Kidney epithelial cell (primary cell): ENCODE measurements around the gene PRKCB. TPM values are rescaled to one million over a fixed set of nuclear protein-coding genes. Genes with fewer than 3 reads are reported as not detected.
A peak's percentile ranks its signal among the peaks of the same experiment; 100 is the strongest.

Source experiments
- DNase-seq: peaks from one replicate; pipeline ENCODE4 v3.0.0-alpha.2; 2010; ENCODE audit warnings: low read depth
- H3K27me3 ChIP-seq: 2 replicates; pipeline ENCODE4 v1.6.0; 2011; ENCODE audit warnings: low read length; ENCODE audit not compliant: control insufficient read depth, insufficient read depth
- H3K36me3 ChIP-seq: 2 replicates; pipeline ENCODE4 v1.5.1; 2011; ENCODE audit warnings: low read length; ENCODE audit not compliant: control insufficient read depth, insufficient read depth
- H3K4me3 ChIP-seq: 2 replicates; pipeline ENCODE4 v1.5.1; 2011; ENCODE audit warnings: low read depth, mild to moderate bottlenecking, control low read depth, low read length
- total RNA-seq: library from RNA; depleted of rRNA; stranded (reverse); fragments of >200 nt; gene quantifications from 2 replicates; pipeline ENCODE4 v1.2.3, GENCODE V29; 2015
- TF ChIP-seq, protein P1 (sequence below): IDR thresholded peaks from 2 replicates; pipeline ENCODE4 v1.5.1; 2011; ENCODE audit warnings: mild to moderate bottlenecking, moderate library complexity, low read length, control low read depth, inconsistent platforms; ENCODE audit not compliant: insufficient read depth, poor library complexity, severe bottlenecking

The PRKCB gene
- total RNA-seq, 1 donor from 2014 or later = 7.1 TPM

DNA sequence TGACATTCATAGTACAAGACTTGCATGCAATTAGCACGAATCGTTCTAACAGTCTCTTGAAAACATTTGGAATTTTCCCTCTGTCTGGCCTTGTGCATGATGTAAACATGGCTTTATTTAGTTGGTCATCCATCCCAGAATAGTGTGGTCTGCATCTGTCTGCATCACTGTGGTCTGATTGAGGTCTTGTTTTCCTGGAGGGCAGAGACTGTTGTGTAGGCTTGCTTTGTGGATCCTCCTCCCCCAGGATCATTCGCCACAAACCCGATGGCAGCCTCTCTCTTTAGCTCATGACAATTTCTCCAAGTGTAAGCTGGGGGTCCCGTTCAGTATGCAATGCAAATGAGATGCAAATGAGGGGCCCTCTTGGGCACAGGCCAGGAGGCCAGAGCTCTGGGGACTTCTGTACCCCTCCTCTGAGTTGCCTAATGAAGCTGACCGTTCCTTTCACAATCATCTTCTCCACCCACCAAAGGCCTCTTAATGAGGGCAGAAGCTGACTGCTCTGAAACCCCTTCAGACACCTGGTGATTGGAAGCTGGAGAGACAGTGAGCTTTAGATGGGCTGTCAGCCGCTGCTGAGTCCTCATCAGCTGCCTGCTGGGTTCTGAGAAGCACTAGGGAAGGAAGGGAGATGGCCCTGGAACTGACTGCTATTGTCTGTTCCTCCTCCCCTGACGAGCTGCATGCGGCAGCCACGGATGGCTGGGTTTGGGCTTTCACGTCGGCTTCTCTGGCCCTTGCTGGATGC lies 219.1 kb downstream of the PRKCB start:
- no peaks in the 10 kb centered on the region for H3K36me3 ChIP-seq
- H3K27me3 ChIP-seq = no peaks in the 10 kb centered on the region
- no peak overlapping the region for H3K4me3 ChIP-seq
- DNase-seq = no peak
- TF ChIP-seq, protein P1, sequence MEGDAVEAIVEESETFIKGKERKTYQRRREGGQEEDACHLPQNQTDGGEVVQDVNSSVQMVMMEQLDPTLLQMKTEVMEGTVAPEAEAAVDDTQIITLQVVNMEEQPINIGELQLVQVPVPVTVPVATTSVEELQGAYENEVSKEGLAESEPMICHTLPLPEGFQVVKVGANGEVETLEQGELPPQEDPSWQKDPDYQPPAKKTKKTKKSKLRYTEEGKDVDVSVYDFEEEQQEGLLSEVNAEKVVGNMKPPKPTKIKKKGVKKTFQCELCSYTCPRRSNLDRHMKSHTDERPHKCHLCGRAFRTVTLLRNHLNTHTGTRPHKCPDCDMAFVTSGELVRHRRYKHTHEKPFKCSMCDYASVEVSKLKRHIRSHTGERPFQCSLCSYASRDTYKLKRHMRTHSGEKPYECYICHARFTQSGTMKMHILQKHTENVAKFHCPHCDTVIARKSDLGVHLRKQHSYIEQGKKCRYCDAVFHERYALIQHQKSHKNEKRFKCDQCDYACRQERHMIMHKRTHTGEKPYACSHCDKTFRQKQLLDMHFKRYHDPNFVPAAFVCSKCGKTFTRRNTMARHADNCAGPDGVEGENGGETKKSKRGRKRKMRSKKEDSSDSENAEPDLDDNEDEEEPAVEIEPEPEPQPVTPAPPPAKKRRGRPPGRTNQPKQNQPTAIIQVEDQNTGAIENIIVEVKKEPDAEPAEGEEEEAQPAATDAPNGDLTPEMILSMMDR = no peak

DNA sequence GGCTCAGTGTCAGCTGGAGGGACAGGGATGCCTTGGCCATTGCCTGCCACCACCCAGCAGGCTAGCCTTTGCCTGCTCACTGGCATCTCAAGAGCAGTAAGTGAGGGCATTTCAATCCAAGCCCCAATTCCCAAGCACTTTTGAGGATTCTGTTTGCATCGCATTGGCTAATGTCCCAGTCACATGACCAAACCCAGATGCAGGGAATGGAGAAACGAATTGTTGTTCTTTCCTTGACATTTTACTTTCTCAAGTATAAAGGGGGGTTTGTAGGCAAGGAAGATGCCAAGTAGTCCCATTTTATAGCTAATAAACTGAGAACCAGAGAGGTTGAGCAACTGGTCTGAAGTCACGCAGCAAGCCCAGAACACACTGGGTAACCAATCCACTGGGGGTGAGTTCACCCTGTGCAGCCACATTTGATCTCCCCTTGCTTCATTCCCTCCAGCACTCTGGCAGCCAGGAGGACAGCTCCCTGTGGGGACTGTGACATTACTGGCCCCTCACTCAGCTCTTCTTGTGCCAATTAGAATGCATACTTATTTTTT lies 226.6 kb downstream of the PRKCB start:
- TF ChIP-seq, protein P1 = no peak
- H3K36me3 ChIP-seq = no peaks in the 10 kb centered on the region
- DNase-seq = no peak
- H3K4me3 ChIP-seq = no peak overlapping the region
- no peaks in the 10 kb centered on the region for H3K27me3 ChIP-seq

DNA sequence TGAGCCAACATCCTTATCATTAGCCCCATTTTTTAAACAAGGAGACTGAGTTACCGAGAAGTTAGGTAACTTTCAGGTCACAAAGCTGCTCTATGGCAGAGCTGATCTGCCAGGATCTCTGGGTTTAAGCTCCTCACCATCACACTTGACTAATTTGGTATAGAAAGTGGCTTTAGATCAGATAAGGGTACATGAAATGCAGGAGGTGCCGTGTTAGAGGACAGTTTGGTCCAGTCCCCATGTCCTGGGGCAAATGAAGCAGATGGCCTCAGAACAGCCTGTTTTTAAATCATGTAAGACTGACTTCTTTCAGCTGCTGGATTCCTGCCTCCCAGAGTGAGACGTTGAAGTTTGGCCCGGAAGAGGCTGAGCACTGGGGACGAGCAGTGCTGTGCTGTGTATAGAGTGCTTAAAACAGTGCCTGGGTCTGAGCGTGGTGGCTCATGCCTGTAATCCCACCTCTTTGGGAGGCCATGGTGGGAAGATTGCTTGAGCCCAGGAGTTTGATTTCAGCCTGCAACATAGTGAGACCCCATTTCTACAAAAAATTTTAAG lies 233.3 kb downstream of the PRKCB start:
- Histone ChIP-seq H3K27me3 (no peaks in the 10 kb centered on the region), H3K36me3 (no peaks in the 10 kb centered on the region), H3K4me3 (no peak overlapping the region)
- TF ChIP-seq, protein P1 = no peak
- DNase-seq = no peak

DNA sequence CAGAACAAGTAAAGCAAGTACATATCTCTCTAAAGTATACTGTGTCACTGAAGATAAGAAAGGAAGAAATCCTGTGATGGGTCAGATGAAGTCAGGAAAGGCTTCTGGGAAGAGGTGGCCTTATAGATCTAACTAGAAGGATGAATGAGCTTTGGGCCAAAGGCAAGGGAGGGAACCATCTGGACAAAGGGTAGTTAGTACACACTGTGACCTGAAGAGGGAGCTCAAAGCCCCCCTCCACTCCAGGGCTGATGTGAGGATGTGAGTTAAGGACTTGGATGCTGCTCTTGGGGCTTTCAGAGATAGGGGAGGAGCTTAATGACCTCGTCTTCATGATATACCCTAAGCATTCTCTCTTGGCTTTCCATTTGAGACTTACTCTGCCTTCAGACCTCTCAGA lies 235.1 kb downstream of the PRKCB start:
- Histone ChIP-seq H3K4me3 (no peak overlapping the region), H3K27me3 (no peaks in the 10 kb centered on the region), H3K36me3 (no peaks in the 10 kb centered on the region)
- TF ChIP-seq, protein P1 = peak; percentile 15
- DNase-seq = no peak

DNA sequence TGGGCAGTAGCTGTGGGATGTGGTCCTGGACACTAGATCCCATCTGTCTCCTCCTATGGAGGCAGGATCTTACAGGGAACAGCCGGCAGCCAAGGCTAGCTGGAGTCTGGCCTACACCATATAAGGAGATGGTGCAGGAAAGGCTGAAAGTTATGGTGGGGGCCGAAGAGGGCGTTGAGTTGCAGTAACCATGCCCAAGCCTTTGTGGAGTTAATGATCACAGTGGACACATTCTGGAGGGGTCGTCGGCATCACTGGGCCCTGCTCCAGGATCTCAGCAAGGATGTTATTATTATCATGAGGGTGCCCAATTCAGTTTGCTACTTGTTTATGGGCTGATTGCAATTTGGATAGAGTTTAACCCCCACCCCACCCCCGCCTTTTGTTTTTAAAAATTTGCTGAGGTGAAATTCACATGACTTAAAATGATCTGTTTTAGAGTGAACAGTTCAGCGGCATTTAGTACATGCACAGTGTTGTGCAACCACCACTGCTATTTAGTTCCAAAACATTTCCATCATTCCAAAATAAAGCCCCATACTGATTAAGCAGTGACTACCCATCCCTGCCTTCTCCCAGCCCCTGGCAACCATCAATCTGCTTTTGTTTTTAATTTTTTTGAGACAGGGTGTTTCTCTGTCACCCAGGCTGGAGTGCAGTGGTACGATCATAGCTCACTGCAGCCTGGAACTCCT lies 236.0 kb downstream of the PRKCB start:
- no peak for DNase-seq
- H3K36me3 ChIP-seq = no peaks in the 10 kb centered on the region
- TF ChIP-seq, protein P1 = no peak
- no peaks in the 10 kb centered on the region for H3K27me3 ChIP-seq
- H3K4me3 ChIP-seq = no peak overlapping the region
